Peyer's patch (tissue), 4 donors: ENCODE measurements around the gene ZC3HAV1.

Source experiments
- POLR2A ChIP-seq, 2 donors: fragments of 450-650 bp; IDR thresholded peaks; one replicate each; pipeline ENCODE4 v1.5.1; 2017; ENCODE audit warnings: antibody characterized with exemption in 2 of 2, mild to moderate bottlenecking in 2 of 2, moderate library complexity in 2 of 2
- TF ChIP-seq, protein P1 (sequence below), 6 experiments: fragments of 450-650 bp in 4 of 6; fragments of 200-600 bp in 2 of 6; sonication (generic) in 1 of 6; IDR thresholded peaks; one replicate each; pipeline ENCODE4 v1.5.1; 2017 to 2019; ENCODE audit warnings: antibody characterized with exemption in 6 of 6, mild to moderate bottlenecking in 3 of 6, moderate library complexity in 1 of 6

DNA sequence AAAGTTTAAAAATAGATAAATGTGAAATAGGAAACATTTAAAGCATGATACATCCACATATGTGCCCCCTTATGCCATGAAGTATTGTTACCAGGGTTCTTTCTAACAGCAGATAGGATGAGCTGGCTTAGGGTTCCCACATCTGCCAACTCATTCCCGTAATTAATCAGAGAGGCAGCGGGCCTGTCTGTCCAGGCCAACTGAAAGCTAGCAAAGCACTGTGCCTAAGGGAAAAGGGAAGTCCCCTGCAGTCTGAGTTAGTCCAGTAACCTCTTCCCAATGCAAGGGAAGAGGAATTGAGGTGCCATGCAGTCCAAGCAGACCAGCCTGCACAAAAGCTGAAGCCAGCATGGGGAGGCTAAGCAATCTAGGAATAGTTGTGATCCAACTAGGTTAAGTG lies 55.4 kb downstream of the ZC3HAV1 start:
- TF ChIP-seq, protein P1, sequence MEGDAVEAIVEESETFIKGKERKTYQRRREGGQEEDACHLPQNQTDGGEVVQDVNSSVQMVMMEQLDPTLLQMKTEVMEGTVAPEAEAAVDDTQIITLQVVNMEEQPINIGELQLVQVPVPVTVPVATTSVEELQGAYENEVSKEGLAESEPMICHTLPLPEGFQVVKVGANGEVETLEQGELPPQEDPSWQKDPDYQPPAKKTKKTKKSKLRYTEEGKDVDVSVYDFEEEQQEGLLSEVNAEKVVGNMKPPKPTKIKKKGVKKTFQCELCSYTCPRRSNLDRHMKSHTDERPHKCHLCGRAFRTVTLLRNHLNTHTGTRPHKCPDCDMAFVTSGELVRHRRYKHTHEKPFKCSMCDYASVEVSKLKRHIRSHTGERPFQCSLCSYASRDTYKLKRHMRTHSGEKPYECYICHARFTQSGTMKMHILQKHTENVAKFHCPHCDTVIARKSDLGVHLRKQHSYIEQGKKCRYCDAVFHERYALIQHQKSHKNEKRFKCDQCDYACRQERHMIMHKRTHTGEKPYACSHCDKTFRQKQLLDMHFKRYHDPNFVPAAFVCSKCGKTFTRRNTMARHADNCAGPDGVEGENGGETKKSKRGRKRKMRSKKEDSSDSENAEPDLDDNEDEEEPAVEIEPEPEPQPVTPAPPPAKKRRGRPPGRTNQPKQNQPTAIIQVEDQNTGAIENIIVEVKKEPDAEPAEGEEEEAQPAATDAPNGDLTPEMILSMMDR (IDR thresholded peaks at IDR 0.05) = no peak
- no peak for TF ChIP-seq POLR2A (IDR thresholded peaks at IDR 0.05)
